Endothelial cell of umbilical vein (primary cell): ENCODE measurements around the gene WDR47. TPM values are rescaled to one million over a fixed set of nuclear protein-coding genes. Genes with fewer than 3 reads are reported as not detected.

ENCODE experiments used
- BruUV-seq: library from RNA; stranded (reverse); fragments of 400-500 nt; replicated peaks from 2 replicates; lab custom pipeline; 2021; lab: Mats Ljungman, UMichigan
- CTCF ChIA-PET: fragments of 300-600, 350-600 bp; sonication (Branson Sonifier 250); formaldehyde crosslinking; loops from one replicate; lab custom pipeline; 2021; ENCODE audit warnings: antibody characterized with exemption, inconsistent platforms; lab: Charles Lee
- POLR2A ChIA-PET: fragments of 300-600, 350-600 bp; sonication (Branson Sonifier 250); formaldehyde crosslinking; loops from one replicate; lab custom pipeline; 2021; ENCODE audit warnings: antibody characterized with exemption, inconsistent platforms; lab: Charles Lee
- DNase-seq: peaks from one replicate; pipeline ENCODE4 v3.0.0-alpha.2; 2011; ENCODE audit warnings: low read depth, low spot score
- FAIRE-seq: peaks from 2 replicates; lab custom pipeline; 2011; peaks lifted over from hg19 to GRCh38; lab: Jason Lieb, UNC
- H2AFZ ChIP-seq: 2 replicates; pipeline ENCODE4 v1.6.0; 2012; ENCODE audit warnings: low read depth, low read length, control low read depth, inconsistent platforms
- H3K27ac ChIP-seq: 2 replicates; pipeline ENCODE4 v1.5.1; 2011; ENCODE audit warnings: low read depth, mild to moderate bottlenecking, control low read depth, low read length, moderate library complexity; ENCODE audit not compliant: insufficient read depth
- H3K27me3 ChIP-seq, 2 experiments: 2 replicates each; pipeline versions ENCODE4 v1.6.0 to v1.6.1; 2011; ENCODE audit warnings: low read length in 2 of 2, mixed read lengths in 1 of 2; ENCODE audit not compliant: control insufficient read depth in 2 of 2, insufficient read depth in 2 of 2
- H3K36me3 ChIP-seq, 2 experiments: 2 replicates in 1 of 2; 3 replicates in 1 of 2; pipeline ENCODE4 v1.5.1; 2011; ENCODE audit warnings: low read length in 2 of 2, mild to moderate bottlenecking in 1 of 2, moderate library complexity in 1 of 2; ENCODE audit not compliant: control insufficient read depth in 2 of 2, insufficient read depth in 2 of 2; ENCODE audit errors: extremely low read depth in 1 of 2
- H3K4me1 ChIP-seq: 3 replicates; pipeline ENCODE4 v1.5.1; 2011; ENCODE audit warnings: mild to moderate bottlenecking, low read length; ENCODE audit not compliant: control insufficient read depth, insufficient read depth; ENCODE audit errors: extremely low read depth
- H3K4me2 ChIP-seq: 2 replicates; pipeline ENCODE4 v1.6.1; 2011; ENCODE audit warnings: low read length, control low read depth, mixed read lengths; ENCODE audit not compliant: insufficient read depth
- H3K4me3 ChIP-seq, 3 experiments: fragments of 200-600 bp in 1 of 3; sonication (generic), shearing (Covaris generic) in 1 of 3; replicated peaks in 1 of 3; 2 replicates each; pipeline ENCODE4 v1.5.1; 2011 to 2016; ENCODE audit warnings: control low read depth in 3 of 3, low read length in 3 of 3, mild to moderate bottlenecking in 2 of 3, inconsistent platforms in 1 of 3, low read depth in 1 of 3, moderate library complexity in 1 of 3; ENCODE audit not compliant: insufficient read depth in 1 of 3
- H3K79me2 ChIP-seq: 2 replicates; pipeline ENCODE4 v1.6.0; 2012; ENCODE audit warnings: low read length, inconsistent platforms; ENCODE audit not compliant: control insufficient read depth, insufficient read depth
- H3K9ac ChIP-seq: replicated peaks from 2 replicates; pipeline ENCODE3; 2011; ENCODE audit warnings: low read length, control low read depth; ENCODE audit not compliant: insufficient read depth; ENCODE audit errors: extremely low read depth
- H3K9me1 ChIP-seq: replicated peaks from 3 replicates; pipeline ENCODE4 v1.6.0; 2011; ENCODE audit warnings: mild to moderate bottlenecking, low read length; ENCODE audit not compliant: control insufficient read depth, insufficient read depth; ENCODE audit errors: extremely low read depth
- H3K9me3 ChIP-seq: replicated peaks from 2 replicates; pipeline ENCODE4 v1.5.1; 2012; ENCODE audit warnings: low read length, inconsistent platforms; ENCODE audit not compliant: control insufficient read depth, insufficient read depth
- H4K20me1 ChIP-seq: replicated peaks from 2 replicates; pipeline ENCODE3; 2011; ENCODE audit warnings: mild to moderate bottlenecking, low read length; ENCODE audit not compliant: control insufficient read depth, insufficient read depth; ENCODE audit errors: extremely low read depth
- CTCF ChIP-seq, 2 donors: IDR thresholded peaks; 1 replicate in 1 of 2; 2 replicates in 1 of 2; pipeline ENCODE4 v1.5.1; 2011; ENCODE audit warnings: low read length in 2 of 2, mild to moderate bottlenecking in 2 of 2, moderate library complexity in 2 of 2, control low read depth in 1 of 2, inconsistent platforms in 1 of 2, low read depth in 1 of 2; ENCODE audit not compliant: insufficient read depth in 1 of 2; ENCODE audit errors: extremely low read depth in 1 of 2
- EZH2 ChIP-seq: IDR thresholded peaks from 2 replicates; pipeline ENCODE4 v1.6.1; 2012; ENCODE audit warnings: borderline replicate concordance, low read depth, mild to moderate bottlenecking, moderate library complexity, low read length, inconsistent platforms; ENCODE audit not compliant: severe bottlenecking
- FOS ChIP-seq: IDR thresholded peaks from 2 replicates; pipeline ENCODE4 v1.6.1; 2011; ENCODE audit warnings: mild to moderate bottlenecking, low read length, moderate library complexity, borderline replicate concordance; ENCODE audit not compliant: insufficient read depth
- GATA2 ChIP-seq: IDR thresholded peaks from 2 replicates; pipeline ENCODE4 v1.7.0; 2011; ENCODE audit warnings: low read depth, mild to moderate bottlenecking, moderate library complexity, mixed read lengths, low read length; ENCODE audit not compliant: insufficient read length, insufficient read depth
- JUN ChIP-seq: IDR thresholded peaks from 2 replicates; pipeline ENCODE4 v1.6.1; 2011; ENCODE audit warnings: borderline replicate concordance, low read depth; ENCODE audit not compliant: insufficient read length, insufficient read depth
- MYC ChIP-seq: IDR thresholded peaks from one replicate; pipeline ENCODE4 v1.6.1; 2011; ENCODE audit warnings: mild to moderate bottlenecking, low read depth, low read length
- POLR2A ChIP-seq: IDR thresholded peaks from 2 replicates; pipeline ENCODE4 v1.6.1; 2012; ENCODE audit warnings: low read depth, mild to moderate bottlenecking, control low read depth, low read length
- POLR2AphosphoS5 ChIP-seq: IDR thresholded peaks from 2 replicates; pipeline ENCODE4 v1.6.1; 2012; ENCODE audit warnings: low read depth, mild to moderate bottlenecking, control low read depth, low read length, moderate library complexity; ENCODE audit not compliant: insufficient read depth
- dilution Hi-C: fragments of 300-500 bp; cut with MboI; formaldehyde crosslinking; loops from one replicate; pipeline ENCODE4 v1.15.0; 2019; ENCODE audit warnings: low sequenced_read_pairs; ENCODE audit not compliant: extremely low pct_ligation_motif_present
- intact Hi-C: fragments of 100-400 bp; cut with micrococcal nuclease; formaldehyde crosslinking; loops from one replicate; pipeline ENCODE4 v1.10.0; 2022
- polyA plus RNA-seq, 4 experiments: library from polyadenylated mRNA; depleted of rRNA in 3 of 4; stranded (reverse) in 3 of 4; unstranded in 1 of 4; fragments of >200 nt; gene quantifications; 2 replicates each; pipeline versions ENCODE4 v1.2.1 to v1.2.3, GENCODE V29; 2011 to 2012; ENCODE audit warnings: missing spikeins in 1 of 4
- total RNA-seq: library from RNA; stranded (reverse); gene quantifications from 2 replicates; pipeline ENCODE4 v1.2.3, GENCODE V29; 2021
- TF ChIP-seq, protein P1 (sequence below): IDR thresholded peaks from 2 replicates; pipeline ENCODE4 v1.6.1; 2011; ENCODE audit not compliant: insufficient read depth, insufficient read length

WDR47 gene
- total and polyA plus RNA-seq, 2 donors (not counting 3 experiments of a cell fraction or from before 2014, with no cell fraction given), result 9.1 to 19.0 TPM

GRCh38 chr1:109017134-109017533, 24.8 kb downstream of the WDR47 start:
- POLR2A ChIA-PET, result interaction anchor here (0.6 kb wide), 1 partner anchor 43 kb away, joined by 3 read pairs; no protein-coding TSS in a partner anchor
- no peak for DNase-seq

DNA sequence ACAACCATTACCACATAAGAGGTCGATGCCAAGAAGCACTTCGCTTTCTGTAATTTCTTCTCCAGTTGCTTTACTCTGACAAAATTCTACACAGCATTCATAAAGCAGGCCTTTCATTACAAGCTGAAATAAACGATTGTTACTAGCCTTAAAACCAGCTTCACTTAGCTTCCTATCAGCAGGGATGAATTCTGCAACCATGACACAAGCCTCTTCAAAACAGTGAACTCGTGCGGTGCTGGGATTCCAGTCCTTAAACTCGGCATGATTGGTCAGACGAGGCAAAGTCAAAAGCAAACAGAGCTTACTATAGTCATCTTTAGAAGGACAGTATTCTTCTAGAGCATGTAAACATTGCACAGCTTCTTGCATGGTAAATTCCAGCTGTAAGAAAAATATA, 30.6 kb downstream of the WDR47 start:
- no peak for TF ChIP-seq FOS
- TF ChIP-seq JUN, result no peak
- no peak for TF ChIP-seq MYC
- no peak for TF ChIP-seq EZH2
- TF ChIP-seq POLR2AphosphoS5, result no peak
- TF ChIP-seq POLR2A, result no peak
- TF ChIP-seq CTCF (IDR thresholded peaks at IDR 0.05; ENCODE audit: extremely low read depth in 1 of 2, insufficient read depth in 1 of 2, low read depth in 1 of 2, low read length in 2 of 2), result no peak
- TF ChIP-seq, protein P1, sequence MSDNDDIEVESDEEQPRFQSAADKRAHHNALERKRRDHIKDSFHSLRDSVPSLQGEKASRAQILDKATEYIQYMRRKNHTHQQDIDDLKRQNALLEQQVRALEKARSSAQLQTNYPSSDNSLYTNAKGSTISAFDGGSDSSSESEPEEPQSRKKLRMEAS, result no peak
- TF ChIP-seq GATA2, result no peak
- POLR2A ChIA-PET, result no interaction called here
- dilution Hi-C loops, result no loop called here
- no peak overlapping the region for H3K9ac ChIP-seq
- peaks cover 0 to 14% of the 10 kb centered on the region in 2 experiments for H3K36me3 ChIP-seq
- no peaks in the 10 kb centered on the region for H3K27me3 ChIP-seq
- intact Hi-C loops, result no loop called here
- H3K9me3 ChIP-seq, result no peaks in the 10 kb centered on the region
- CTCF ChIA-PET, result interaction anchor here (1.1 to 1.7 kb wide), 4 partner anchors 9 to 48 kb away, joined by 3 read pairs; partner anchors contain the start of gene CLCC1
- H3K4me3 ChIP-seq, result no peak overlapping the region
- FAIRE-seq, result no peak
- no peaks in the 10 kb centered on the region for H4K20me1 ChIP-seq
- no peak overlapping the region for H3K4me2 ChIP-seq
- no peak for DNase-seq
- no peak overlapping the region for H3K27ac ChIP-seq
- no peak overlapping the region for H2AFZ ChIP-seq
- H3K9me1 ChIP-seq, result no peaks in the 10 kb centered on the region
- no TSS peak for BruUV-seq
- no peaks in the 10 kb centered on the region for H3K4me1 ChIP-seq
- H3K79me2 ChIP-seq, result no peaks in the 10 kb centered on the region

More at GRCh38 chr1:109017134-109017533, 24.8 kb downstream of the WDR47 start:
- BruUV-seq, result no TSS peak
- TF ChIP-seq GATA2 (no peak), MYC (no peak)
- TF ChIP-seq, protein P1, result no peak
- peak; percentile 38 for FAIRE-seq
- Histone ChIP-seq H3K36me3 (peaks cover 0 to 8% of the 10 kb centered on the region in 2 experiments), H3K4me1 (no peaks in the 10 kb centered on the region), H3K27me3 (no peaks in the 10 kb centered on the region), H3K9ac (no peak overlapping the region), H3K9me1 (no peaks in the 10 kb centered on the region), H3K9me3 (no peaks in the 10 kb centered on the region), H3K27ac (no peak overlapping the region), H3K4me3 (no peak overlapping the region), H3K79me2 (no peaks in the 10 kb centered on the region), H3K4me2 (no peak overlapping the region), H4K20me1 (no peaks in the 10 kb centered on the region), H2AFZ (no peak overlapping the region)
- CTCF ChIA-PET, result interaction anchor here (0.6 to 2.3 kb wide), 5 partner anchors 11 to 165 kb away, joined by 3 to 8 read pairs (median 4); a partner anchor contains a TSS
- dilution Hi-C loops, result no loop called here
- intact Hi-C loops, result no loop called here
